Measurements from ENCODE around the gene CCL13.

CCL13 gene

GRCh38 chr17:34357398-34357797 lies 1.1 kb downstream of the CCL13 start:
- CTCF ChIA-PET: interaction anchor here (0.7 kb wide), 1 partner anchor 51 kb away, joined by 3 read pairs; no protein-coding TSS in a partner anchor
- TF ChIP-seq, protein P1, sequence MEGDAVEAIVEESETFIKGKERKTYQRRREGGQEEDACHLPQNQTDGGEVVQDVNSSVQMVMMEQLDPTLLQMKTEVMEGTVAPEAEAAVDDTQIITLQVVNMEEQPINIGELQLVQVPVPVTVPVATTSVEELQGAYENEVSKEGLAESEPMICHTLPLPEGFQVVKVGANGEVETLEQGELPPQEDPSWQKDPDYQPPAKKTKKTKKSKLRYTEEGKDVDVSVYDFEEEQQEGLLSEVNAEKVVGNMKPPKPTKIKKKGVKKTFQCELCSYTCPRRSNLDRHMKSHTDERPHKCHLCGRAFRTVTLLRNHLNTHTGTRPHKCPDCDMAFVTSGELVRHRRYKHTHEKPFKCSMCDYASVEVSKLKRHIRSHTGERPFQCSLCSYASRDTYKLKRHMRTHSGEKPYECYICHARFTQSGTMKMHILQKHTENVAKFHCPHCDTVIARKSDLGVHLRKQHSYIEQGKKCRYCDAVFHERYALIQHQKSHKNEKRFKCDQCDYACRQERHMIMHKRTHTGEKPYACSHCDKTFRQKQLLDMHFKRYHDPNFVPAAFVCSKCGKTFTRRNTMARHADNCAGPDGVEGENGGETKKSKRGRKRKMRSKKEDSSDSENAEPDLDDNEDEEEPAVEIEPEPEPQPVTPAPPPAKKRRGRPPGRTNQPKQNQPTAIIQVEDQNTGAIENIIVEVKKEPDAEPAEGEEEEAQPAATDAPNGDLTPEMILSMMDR (conservative IDR thresholded peaks at IDR 0.05; ENCODE audit: low read depth): no peak
- POLR2A ChIA-PET (ENCODE audit: low non-redundant PET): no interaction called here
- no peak overlapping the region for H3K27ac ChIP-seq
- DNase-seq (ENCODE audit: low spot score): no peak

DNA sequence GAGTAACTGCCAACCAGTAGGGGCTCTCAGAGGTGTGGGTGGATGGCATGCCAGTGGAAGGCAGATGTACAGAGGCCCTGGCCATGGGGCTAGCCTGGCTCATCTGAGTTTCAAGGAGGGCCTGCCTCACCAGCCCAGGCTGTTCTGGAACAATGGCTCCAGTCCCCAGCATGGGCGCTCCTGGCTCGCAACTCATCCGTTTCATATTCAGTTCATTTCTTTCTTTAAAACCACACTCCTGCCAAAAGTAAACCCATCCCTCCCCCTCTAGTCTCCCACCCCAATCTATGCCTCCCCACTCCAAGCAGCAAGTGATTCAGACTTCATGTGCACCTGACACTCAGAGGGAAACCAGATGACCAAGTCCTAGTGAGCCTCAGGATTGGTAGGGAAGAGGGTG lies 2.4 kb downstream of the CCL13 start:
- ChIA-PET CTCF (no interaction called here), POLR2A (ENCODE audit: low non-redundant PET) (no interaction called here)
- TF ChIP-seq, protein P1 (conservative IDR thresholded peaks at IDR 0.05; ENCODE audit: low read depth): no peak
- DNase-seq (ENCODE audit: low spot score): no peak
- no peak overlapping the region for H3K27ac ChIP-seq

GRCh38 chr17:34360601-34361270 lies 4.5 kb downstream of the CCL13 start:
- no peak overlapping the region for H3K27ac ChIP-seq
- DNase-seq (ENCODE audit: low spot score): no peak
- TF ChIP-seq, protein P1 (conservative IDR thresholded peaks at IDR 0.05; ENCODE audit: low read depth): no peak
- ChIA-PET POLR2A (ENCODE audit: low non-redundant PET) (no interaction called here), CTCF (interaction anchor here (0.6 to 3.2 kb wide), 37 partner anchors 8 to 585 kb away, joined by 3 to 106 read pairs (median 4); no protein-coding TSS in a partner anchor)

GRCh38 chr17:34361478-34362061 lies 5.3 kb downstream of the CCL13 start:
- TF ChIP-seq, protein P1 (conservative IDR thresholded peaks at IDR 0.05; ENCODE audit: low read depth): peak; percentile 99
- ChIA-PET CTCF (interaction anchor here (0.6 to 3.2 kb wide), 41 partner anchors 9 to 586 kb away, joined by 3 to 106 read pairs (median 4); no protein-coding TSS in a partner anchor), POLR2A (ENCODE audit: low non-redundant PET) (no interaction called here)
- DNase-seq (ENCODE audit: low spot score): peak; percentile 88
- H3K27ac ChIP-seq: no peak overlapping the region

- no peak within 1 kb of the TSS for H3K27ac ChIP-seq
- POLR2A ChIA-PET (ENCODE audit: low non-redundant PET): no interaction called here
Measured at GRCh38 chr17:34363183-34363661, 6.9 kb downstream of the CCL13 start, which contains the start of gene CCL1. TSS of gene CCL1 (minus strand) at chr17:34363233. CDS start at chr17:34363161, 72 bp downstream.

GRCh38 chr17:34364751-34365150 lies 8.5 kb downstream of the CCL13 start:
- no peak overlapping the region for H3K27ac ChIP-seq
- DNase-seq (ENCODE audit: low spot score): no peak
- TF ChIP-seq, protein P1 (conservative IDR thresholded peaks at IDR 0.05; ENCODE audit: low read depth): no peak
- POLR2A ChIA-PET (ENCODE audit: low non-redundant PET): no interaction called here
- CTCF ChIA-PET: interaction anchor here (0.6 kb wide), 1 partner anchor 1953 kb away, joined by 7 read pairs; no protein-coding TSS in a partner anchor

More at GRCh38 chr17:34363183-34363661, 6.9 kb downstream of the CCL13 start, which contains the start of gene CCL1:
- DNase-seq (ENCODE audit: low spot score): no peak
- CTCF ChIA-PET: no interaction called here
- TF ChIP-seq, protein P1 (conservative IDR thresholded peaks at IDR 0.05; ENCODE audit: low read depth): no peak
